ENCODE results near the gene PITX1. TPM values are rescaled to one million over a fixed set of nuclear protein-coding genes. Genes with fewer than 3 reads are reported as not detected.

The PITX1 gene
- total and polyA plus RNA-seq, 9 donors: 0.11 to 3.1 (median 0.51) TPM; not detected in 1

GRCh38 chr5:135061001-135061400 lies 27.0 kb upstream of the PITX1 start:
- no peaks in the 10 kb centered on the region for H3K9me3 ChIP-seq
- no peaks in the 10 kb centered on the region for H3K36me3 ChIP-seq
- intact Hi-C loops (cut with DNase I): no loop called here
- no peak overlapping the region for H3K27ac ChIP-seq
- H3K4me3 ChIP-seq: no peak overlapping the region
- TF ChIP-seq EP300 (IDR thresholded peaks at IDR 0.05): no peak
- TF ChIP-seq, protein P1, sequence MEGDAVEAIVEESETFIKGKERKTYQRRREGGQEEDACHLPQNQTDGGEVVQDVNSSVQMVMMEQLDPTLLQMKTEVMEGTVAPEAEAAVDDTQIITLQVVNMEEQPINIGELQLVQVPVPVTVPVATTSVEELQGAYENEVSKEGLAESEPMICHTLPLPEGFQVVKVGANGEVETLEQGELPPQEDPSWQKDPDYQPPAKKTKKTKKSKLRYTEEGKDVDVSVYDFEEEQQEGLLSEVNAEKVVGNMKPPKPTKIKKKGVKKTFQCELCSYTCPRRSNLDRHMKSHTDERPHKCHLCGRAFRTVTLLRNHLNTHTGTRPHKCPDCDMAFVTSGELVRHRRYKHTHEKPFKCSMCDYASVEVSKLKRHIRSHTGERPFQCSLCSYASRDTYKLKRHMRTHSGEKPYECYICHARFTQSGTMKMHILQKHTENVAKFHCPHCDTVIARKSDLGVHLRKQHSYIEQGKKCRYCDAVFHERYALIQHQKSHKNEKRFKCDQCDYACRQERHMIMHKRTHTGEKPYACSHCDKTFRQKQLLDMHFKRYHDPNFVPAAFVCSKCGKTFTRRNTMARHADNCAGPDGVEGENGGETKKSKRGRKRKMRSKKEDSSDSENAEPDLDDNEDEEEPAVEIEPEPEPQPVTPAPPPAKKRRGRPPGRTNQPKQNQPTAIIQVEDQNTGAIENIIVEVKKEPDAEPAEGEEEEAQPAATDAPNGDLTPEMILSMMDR (IDR thresholded peaks at IDR 0.05): no peak
- TF ChIP-seq POLR2A (IDR thresholded peaks at IDR 0.05): no peak
- H3K27me3 ChIP-seq: no peaks in the 10 kb centered on the region
- DNase-seq: no peak
- H3K4me1 ChIP-seq (ENCODE audit: insufficient read depth): no peaks in the 10 kb centered on the region
- WGBS, 3 donors: 92 to 97% (median 93%) methylated on average over 6 of the region's 6 CpGs

DNA sequence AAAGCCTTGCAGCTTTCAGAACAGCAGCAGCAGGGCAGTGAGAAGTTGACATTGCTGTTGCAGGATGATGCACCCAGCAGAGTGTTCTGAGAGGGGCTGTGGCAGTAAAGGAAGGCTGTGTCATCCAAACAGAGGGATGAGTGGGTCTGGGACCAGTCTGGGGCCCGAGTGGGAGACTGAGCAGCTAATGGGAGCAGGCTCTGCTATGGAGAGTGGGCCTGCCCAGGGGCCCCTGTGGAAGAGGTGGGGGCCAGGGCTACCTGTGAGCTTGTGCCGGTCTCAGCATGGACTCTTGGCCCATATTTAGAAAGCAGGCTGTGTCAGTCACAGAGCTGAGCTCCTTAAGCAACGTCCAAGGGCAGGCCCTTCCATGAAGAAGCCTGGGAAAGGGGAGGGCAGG lies 26.0 kb upstream of the PITX1 start:
- intact Hi-C loops (cut with DNase I): no loop called here
- Histone ChIP-seq H3K4me1 (ENCODE audit: insufficient read depth) (no peaks in the 10 kb centered on the region), H3K27me3 (no peaks in the 10 kb centered on the region), H3K4me3 (no peak overlapping the region), H3K36me3 (no peaks in the 10 kb centered on the region), H3K9me3 (no peaks in the 10 kb centered on the region), H3K27ac (no peak overlapping the region)
- WGBS, 3 donors: 61 to 76% (median 63%) methylated on average over 3 of the region's 3 CpGs
- TF ChIP-seq EP300 (IDR thresholded peaks at IDR 0.05) (no peak), POLR2A (IDR thresholded peaks at IDR 0.05) (no peak)
- TF ChIP-seq, protein P1 (IDR thresholded peaks at IDR 0.05): no peak
- no peak for DNase-seq

GRCh38 chr5:135059000-135059923 lies 25.2 kb upstream of the PITX1 start:
- no peak for TF ChIP-seq EP300 (IDR thresholded peaks at IDR 0.05)
- TF ChIP-seq POLR2A (IDR thresholded peaks at IDR 0.05): no peak
- TF ChIP-seq, protein P1 (IDR thresholded peaks at IDR 0.05): no peak
- no peak overlapping the region for H3K4me3 ChIP-seq
- H3K27me3 ChIP-seq: no peaks in the 10 kb centered on the region
- H3K9me3 ChIP-seq: no peaks in the 10 kb centered on the region
- intact Hi-C loops (cut with DNase I): no loop called here
- WGBS, 3 donors: 66 to 67% (median 66%) methylated on average over 12 of the region's 12 CpGs
- H3K4me1 ChIP-seq (ENCODE audit: insufficient read depth): no peaks in the 10 kb centered on the region
- no peak for DNase-seq
- H3K36me3 ChIP-seq: no peaks in the 10 kb centered on the region
- no peak overlapping the region for H3K27ac ChIP-seq

DNA sequence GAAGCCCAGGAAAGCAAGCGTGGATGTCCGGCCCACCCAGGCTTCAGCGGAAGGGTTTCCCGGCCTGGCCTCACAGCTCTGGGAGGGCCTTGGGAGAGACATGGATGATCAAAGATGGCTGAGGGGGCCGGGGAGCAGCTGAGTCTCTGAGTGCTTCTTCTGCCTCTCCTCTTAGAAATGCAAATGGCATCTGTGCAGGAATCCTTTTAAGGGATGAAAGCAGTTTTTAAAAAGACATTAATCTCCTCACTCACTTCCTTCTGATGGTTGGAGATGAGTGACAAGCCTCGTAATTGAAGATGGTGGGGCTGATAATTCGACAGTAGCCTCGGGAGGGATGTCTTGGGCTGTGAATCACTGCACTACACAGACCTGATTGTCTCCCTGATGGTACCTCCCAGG lies 24.3 kb upstream of the PITX1 start:
- H3K4me1 ChIP-seq (ENCODE audit: insufficient read depth): no peaks in the 10 kb centered on the region
- DNase-seq: no peak
- intact Hi-C loops (cut with DNase I): no loop called here
- H3K27me3 ChIP-seq: no peaks in the 10 kb centered on the region
- H3K9me3 ChIP-seq: no peaks in the 10 kb centered on the region
- no peak overlapping the region for H3K4me3 ChIP-seq
- no peak for TF ChIP-seq EP300 (IDR thresholded peaks at IDR 0.05)
- no peak for TF ChIP-seq POLR2A (IDR thresholded peaks at IDR 0.05)
- TF ChIP-seq, protein P1 (IDR thresholded peaks at IDR 0.05): no peak
- H3K36me3 ChIP-seq: no peaks in the 10 kb centered on the region
- no peak overlapping the region for H3K27ac ChIP-seq
- 57 to 66% (median 65%) methylated on average over 8 of the region's 8 CpGs for WGBS, 3 donors

Data from ovary (tissue), 9 donors.